22Rv1 (cell line): Measurements from ENCODE around the gene ATP8B1.

ENCODE experiments used
- ZFX ChIP-seq: fragments of 450-650 bp; IDR thresholded peaks from 2 replicates; pipeline ENCODE4 v1.6.1; 2017; ENCODE audit warnings: antibody characterized with exemption, borderline replicate concordance
- TF ChIP-seq, protein P1 (sequence below): fragments of 450-650 bp; IDR thresholded peaks from 2 replicates; pipeline ENCODE4 v1.5.1; 2017; ENCODE audit warnings: mild to moderate bottlenecking

DNA sequence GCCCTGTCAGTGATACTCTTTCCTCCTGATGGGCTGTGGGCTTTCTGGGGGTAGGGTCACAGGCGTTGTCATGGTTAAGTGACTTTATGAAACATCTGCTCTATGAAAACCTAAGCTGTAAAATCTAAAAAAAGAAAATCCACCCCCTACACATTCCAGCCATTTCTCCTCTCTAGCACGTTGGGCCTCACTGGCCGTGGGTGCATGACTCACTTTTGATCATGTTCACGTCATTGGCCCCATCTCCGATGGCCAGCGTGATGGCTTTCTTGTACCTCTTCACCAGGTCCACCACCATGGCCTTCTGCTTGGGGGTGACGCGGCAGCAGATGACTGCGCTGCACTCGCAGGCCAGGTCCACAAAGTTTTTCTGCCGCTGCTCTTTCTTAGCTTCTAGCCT is 142.2 kb downstream of the ATP8B1 start:
- TF ChIP-seq, protein P1, sequence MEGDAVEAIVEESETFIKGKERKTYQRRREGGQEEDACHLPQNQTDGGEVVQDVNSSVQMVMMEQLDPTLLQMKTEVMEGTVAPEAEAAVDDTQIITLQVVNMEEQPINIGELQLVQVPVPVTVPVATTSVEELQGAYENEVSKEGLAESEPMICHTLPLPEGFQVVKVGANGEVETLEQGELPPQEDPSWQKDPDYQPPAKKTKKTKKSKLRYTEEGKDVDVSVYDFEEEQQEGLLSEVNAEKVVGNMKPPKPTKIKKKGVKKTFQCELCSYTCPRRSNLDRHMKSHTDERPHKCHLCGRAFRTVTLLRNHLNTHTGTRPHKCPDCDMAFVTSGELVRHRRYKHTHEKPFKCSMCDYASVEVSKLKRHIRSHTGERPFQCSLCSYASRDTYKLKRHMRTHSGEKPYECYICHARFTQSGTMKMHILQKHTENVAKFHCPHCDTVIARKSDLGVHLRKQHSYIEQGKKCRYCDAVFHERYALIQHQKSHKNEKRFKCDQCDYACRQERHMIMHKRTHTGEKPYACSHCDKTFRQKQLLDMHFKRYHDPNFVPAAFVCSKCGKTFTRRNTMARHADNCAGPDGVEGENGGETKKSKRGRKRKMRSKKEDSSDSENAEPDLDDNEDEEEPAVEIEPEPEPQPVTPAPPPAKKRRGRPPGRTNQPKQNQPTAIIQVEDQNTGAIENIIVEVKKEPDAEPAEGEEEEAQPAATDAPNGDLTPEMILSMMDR: no peak
- no peak for TF ChIP-seq ZFX
